Endothelial cell of umbilical vein (primary cell): ENCODE measurements around the gene ADCY5. TPM values are rescaled to one million over a fixed set of nuclear protein-coding genes. Genes with fewer than 3 reads are reported as not detected.

Experiments used
- BruUV-seq: library from RNA; stranded (reverse); fragments of 400-500 nt; replicated peaks from 2 replicates; lab custom pipeline; 2021; lab: Mats Ljungman, UMichigan
- CTCF ChIA-PET: fragments of 300-600, 350-600 bp; sonication (Branson Sonifier 250); formaldehyde crosslinking; loops from one replicate; lab custom pipeline; 2021; ENCODE audit warnings: antibody characterized with exemption, inconsistent platforms; lab: Charles Lee
- POLR2A ChIA-PET: fragments of 300-600, 350-600 bp; sonication (Branson Sonifier 250); formaldehyde crosslinking; loops from one replicate; lab custom pipeline; 2021; ENCODE audit warnings: antibody characterized with exemption, inconsistent platforms; lab: Charles Lee
- DNase-seq: peaks from one replicate; pipeline ENCODE4 v3.0.0-alpha.2; 2011; ENCODE audit warnings: low read depth, low spot score
- FAIRE-seq: peaks from 2 replicates; lab custom pipeline; 2011; peaks lifted over from hg19 to GRCh38; lab: Jason Lieb, UNC
- H2AFZ ChIP-seq: 2 replicates; pipeline ENCODE4 v1.6.0; 2012; ENCODE audit warnings: low read depth, low read length, control low read depth, inconsistent platforms
- H3K27ac ChIP-seq: 2 replicates; pipeline ENCODE4 v1.5.1; 2011; ENCODE audit warnings: low read depth, mild to moderate bottlenecking, control low read depth, low read length, moderate library complexity; ENCODE audit not compliant: insufficient read depth
- H3K27me3 ChIP-seq, 2 experiments: 2 replicates each; pipeline versions ENCODE4 v1.6.0 to v1.6.1; 2011; ENCODE audit warnings: low read length in 2 of 2, mixed read lengths in 1 of 2; ENCODE audit not compliant: control insufficient read depth in 2 of 2, insufficient read depth in 2 of 2
- H3K36me3 ChIP-seq, 2 experiments: 2 replicates in 1 of 2; 3 replicates in 1 of 2; pipeline ENCODE4 v1.5.1; 2011; ENCODE audit warnings: low read length in 2 of 2, mild to moderate bottlenecking in 1 of 2, moderate library complexity in 1 of 2; ENCODE audit not compliant: control insufficient read depth in 2 of 2, insufficient read depth in 2 of 2; ENCODE audit errors: extremely low read depth in 1 of 2
- H3K4me1 ChIP-seq: 3 replicates; pipeline ENCODE4 v1.5.1; 2011; ENCODE audit warnings: mild to moderate bottlenecking, low read length; ENCODE audit not compliant: control insufficient read depth, insufficient read depth; ENCODE audit errors: extremely low read depth
- H3K4me2 ChIP-seq: 2 replicates; pipeline ENCODE4 v1.6.1; 2011; ENCODE audit warnings: low read length, control low read depth, mixed read lengths; ENCODE audit not compliant: insufficient read depth
- H3K4me3 ChIP-seq, 3 experiments: fragments of 200-600 bp in 1 of 3; sonication (generic), shearing (Covaris generic) in 1 of 3; replicated peaks in 1 of 3; 2 replicates each; pipeline ENCODE4 v1.5.1; 2011 to 2016; ENCODE audit warnings: control low read depth in 3 of 3, low read length in 3 of 3, mild to moderate bottlenecking in 2 of 3, inconsistent platforms in 1 of 3, low read depth in 1 of 3, moderate library complexity in 1 of 3; ENCODE audit not compliant: insufficient read depth in 1 of 3
- H3K79me2 ChIP-seq: 2 replicates; pipeline ENCODE4 v1.6.0; 2012; ENCODE audit warnings: low read length, inconsistent platforms; ENCODE audit not compliant: control insufficient read depth, insufficient read depth
- H3K9ac ChIP-seq: replicated peaks from 2 replicates; pipeline ENCODE3; 2011; ENCODE audit warnings: low read length, control low read depth; ENCODE audit not compliant: insufficient read depth; ENCODE audit errors: extremely low read depth
- H3K9me1 ChIP-seq: replicated peaks from 3 replicates; pipeline ENCODE4 v1.6.0; 2011; ENCODE audit warnings: mild to moderate bottlenecking, low read length; ENCODE audit not compliant: control insufficient read depth, insufficient read depth; ENCODE audit errors: extremely low read depth
- H3K9me3 ChIP-seq: replicated peaks from 2 replicates; pipeline ENCODE4 v1.5.1; 2012; ENCODE audit warnings: low read length, inconsistent platforms; ENCODE audit not compliant: control insufficient read depth, insufficient read depth
- H4K20me1 ChIP-seq: replicated peaks from 2 replicates; pipeline ENCODE3; 2011; ENCODE audit warnings: mild to moderate bottlenecking, low read length; ENCODE audit not compliant: control insufficient read depth, insufficient read depth; ENCODE audit errors: extremely low read depth
- EZH2 ChIP-seq: IDR thresholded peaks from 2 replicates; pipeline ENCODE4 v1.6.1; 2012; ENCODE audit warnings: borderline replicate concordance, low read depth, mild to moderate bottlenecking, moderate library complexity, low read length, inconsistent platforms; ENCODE audit not compliant: severe bottlenecking
- FOS ChIP-seq: IDR thresholded peaks from 2 replicates; pipeline ENCODE4 v1.6.1; 2011; ENCODE audit warnings: mild to moderate bottlenecking, low read length, moderate library complexity, borderline replicate concordance; ENCODE audit not compliant: insufficient read depth
- GATA2 ChIP-seq: IDR thresholded peaks from 2 replicates; pipeline ENCODE4 v1.7.0; 2011; ENCODE audit warnings: low read depth, mild to moderate bottlenecking, moderate library complexity, mixed read lengths, low read length; ENCODE audit not compliant: insufficient read length, insufficient read depth
- JUN ChIP-seq: IDR thresholded peaks from 2 replicates; pipeline ENCODE4 v1.6.1; 2011; ENCODE audit warnings: borderline replicate concordance, low read depth; ENCODE audit not compliant: insufficient read length, insufficient read depth
- MAX ChIP-seq: IDR thresholded peaks from 2 replicates; pipeline ENCODE4 v1.6.1; 2011; ENCODE audit not compliant: insufficient read depth, insufficient read length
- MYC ChIP-seq: IDR thresholded peaks from one replicate; pipeline ENCODE4 v1.6.1; 2011; ENCODE audit warnings: mild to moderate bottlenecking, low read depth, low read length
- POLR2A ChIP-seq: IDR thresholded peaks from 2 replicates; pipeline ENCODE4 v1.6.1; 2012; ENCODE audit warnings: low read depth, mild to moderate bottlenecking, control low read depth, low read length
- POLR2AphosphoS5 ChIP-seq: IDR thresholded peaks from 2 replicates; pipeline ENCODE4 v1.6.1; 2012; ENCODE audit warnings: low read depth, mild to moderate bottlenecking, control low read depth, low read length, moderate library complexity; ENCODE audit not compliant: insufficient read depth
- dilution Hi-C: fragments of 300-500 bp; cut with MboI; formaldehyde crosslinking; loops from one replicate; pipeline ENCODE4 v1.15.0; 2019; ENCODE audit warnings: low sequenced_read_pairs; ENCODE audit not compliant: extremely low pct_ligation_motif_present
- intact Hi-C: fragments of 100-400 bp; cut with micrococcal nuclease; formaldehyde crosslinking; loops from one replicate; pipeline ENCODE4 v1.10.0; 2022
- polyA plus RNA-seq, 4 experiments: library from polyadenylated mRNA; depleted of rRNA in 3 of 4; stranded (reverse) in 3 of 4; unstranded in 1 of 4; fragments of >200 nt; gene quantifications; 2 replicates each; pipeline versions ENCODE4 v1.2.1 to v1.2.3, GENCODE V29; 2011 to 2012; ENCODE audit warnings: missing spikeins in 1 of 4
- total RNA-seq: library from RNA; stranded (reverse); gene quantifications from 2 replicates; pipeline ENCODE4 v1.2.3, GENCODE V29; 2021
- TF ChIP-seq, protein P1 (sequence below), 2 donors: IDR thresholded peaks; 1 replicate in 1 of 2; 2 replicates in 1 of 2; pipeline ENCODE4 v1.5.1; 2011; ENCODE audit warnings: low read length in 2 of 2, mild to moderate bottlenecking in 2 of 2, moderate library complexity in 2 of 2, control low read depth in 1 of 2, inconsistent platforms in 1 of 2, low read depth in 1 of 2; ENCODE audit not compliant: insufficient read depth in 1 of 2; ENCODE audit errors: extremely low read depth in 1 of 2

ADCY5 gene
- total and polyA plus RNA-seq, 2 donors (not counting 3 experiments of a cell fraction or from before 2014, with no cell fraction given) = 0.01 TPM; not detected in 1

- CTCF ChIA-PET = interaction anchor here (0.9 to 1.2 kb wide), 2 partner anchors 16 to 22 kb away, joined by 3 to 4 read pairs; no protein-coding TSS in a partner anchor
- no peaks in the 10 kb centered on the region for H4K20me1 ChIP-seq
- no peak for FAIRE-seq
- no peaks in the 10 kb centered on the region for H3K9me3 ChIP-seq
- intact Hi-C loops = loop anchor here (1.0 kb wide), 1 partner anchor 45 kb away; no protein-coding TSS in a partner anchor
- H3K9ac ChIP-seq = no peak overlapping the region
- peaks cover 10 to 15% of the 10 kb centered on the region in 2 experiments for H3K27me3 ChIP-seq
- no peaks in the 10 kb centered on the region for H3K4me1 ChIP-seq
- H3K79me2 ChIP-seq = no peaks in the 10 kb centered on the region
- H3K27ac ChIP-seq = no peak overlapping the region
- no peak overlapping the region for H3K4me3 ChIP-seq
- dilution Hi-C loops = no loop called here
- POLR2A ChIA-PET = no interaction called here
- DNase-seq = no peak
- H2AFZ ChIP-seq = no peak overlapping the region
- no peaks in the 10 kb centered on the region for H3K9me1 ChIP-seq
- no peak for TF ChIP-seq FOS
- TF ChIP-seq JUN = no peak
- TF ChIP-seq GATA2 = no peak
- TF ChIP-seq EZH2 = no peak
- TF ChIP-seq POLR2A = no peak
- TF ChIP-seq POLR2AphosphoS5 = no peak
- TF ChIP-seq MAX = no peak
- no peak for TF ChIP-seq MYC
- no peak overlapping the region for H3K4me2 ChIP-seq
- BruUV-seq = no TSS peak
- no peaks in the 10 kb centered on the region for H3K36me3 ChIP-seq
Measured at GRCh38 chr3:123467046-123467445, 18.2 kb upstream of the ADCY5 start.

DNA sequence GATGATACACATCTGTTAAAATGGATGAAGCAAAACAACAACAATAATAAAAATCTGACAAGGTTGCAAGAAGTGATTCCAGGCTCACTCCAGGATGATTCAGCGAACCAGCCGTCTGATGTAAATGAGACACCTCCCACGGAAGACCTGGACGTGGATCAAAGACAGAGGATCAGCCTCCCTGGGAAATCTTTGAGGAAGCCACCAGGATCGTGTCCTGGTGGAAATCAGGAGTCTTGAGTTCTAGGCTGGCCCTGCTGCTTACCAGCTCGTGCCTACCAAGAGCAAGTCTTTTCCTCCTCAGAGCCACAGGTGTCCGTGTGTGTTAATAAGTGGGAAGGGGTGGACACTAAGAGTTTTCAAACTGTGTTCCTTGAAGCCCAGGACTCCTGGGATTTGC, 15.3 kb upstream of the ADCY5 start:
- DNase-seq (no peak), FAIRE-seq (no peak)
- POLR2A ChIA-PET = no interaction called here
- no peak for TF ChIP-seq GATA2
- TF ChIP-seq, protein P1, sequence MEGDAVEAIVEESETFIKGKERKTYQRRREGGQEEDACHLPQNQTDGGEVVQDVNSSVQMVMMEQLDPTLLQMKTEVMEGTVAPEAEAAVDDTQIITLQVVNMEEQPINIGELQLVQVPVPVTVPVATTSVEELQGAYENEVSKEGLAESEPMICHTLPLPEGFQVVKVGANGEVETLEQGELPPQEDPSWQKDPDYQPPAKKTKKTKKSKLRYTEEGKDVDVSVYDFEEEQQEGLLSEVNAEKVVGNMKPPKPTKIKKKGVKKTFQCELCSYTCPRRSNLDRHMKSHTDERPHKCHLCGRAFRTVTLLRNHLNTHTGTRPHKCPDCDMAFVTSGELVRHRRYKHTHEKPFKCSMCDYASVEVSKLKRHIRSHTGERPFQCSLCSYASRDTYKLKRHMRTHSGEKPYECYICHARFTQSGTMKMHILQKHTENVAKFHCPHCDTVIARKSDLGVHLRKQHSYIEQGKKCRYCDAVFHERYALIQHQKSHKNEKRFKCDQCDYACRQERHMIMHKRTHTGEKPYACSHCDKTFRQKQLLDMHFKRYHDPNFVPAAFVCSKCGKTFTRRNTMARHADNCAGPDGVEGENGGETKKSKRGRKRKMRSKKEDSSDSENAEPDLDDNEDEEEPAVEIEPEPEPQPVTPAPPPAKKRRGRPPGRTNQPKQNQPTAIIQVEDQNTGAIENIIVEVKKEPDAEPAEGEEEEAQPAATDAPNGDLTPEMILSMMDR (IDR thresholded peaks at IDR 0.05; ENCODE audit: extremely low read depth in 1 of 2, insufficient read depth in 1 of 2, low read depth in 1 of 2, low read length in 2 of 2) = no peak
- TF ChIP-seq MAX = no peak
- no peak for TF ChIP-seq POLR2A
- H3K9me3 ChIP-seq = no peaks in the 10 kb centered on the region
- peaks cover 18 to 20% of the 10 kb centered on the region in 2 experiments for H3K27me3 ChIP-seq
- intact Hi-C loops (no loop called here), dilution Hi-C loops (no loop called here)
- no TSS peak for BruUV-seq
- H3K4me2 ChIP-seq = no peak overlapping the region
- H3K9ac ChIP-seq = no peak overlapping the region
- no peaks in the 10 kb centered on the region for H3K9me1 ChIP-seq
- no peaks in the 10 kb centered on the region for H4K20me1 ChIP-seq
- no peak overlapping the region for H3K27ac ChIP-seq
- no peaks in the 10 kb centered on the region for H3K79me2 ChIP-seq
- H3K36me3 ChIP-seq = no peaks in the 10 kb centered on the region
- no peak overlapping the region for H2AFZ ChIP-seq
- CTCF ChIA-PET = no interaction called here
- no peaks in the 10 kb centered on the region for H3K4me1 ChIP-seq
- no peak overlapping the region for H3K4me3 ChIP-seq
